Activated effector memory CD4-positive, alpha-beta T cell treated with anti-CD3 and anti-CD28 coated beads, Interleukin-2, amount 50 U/mL, for 16 hours (primary cell): ENCODE data around the gene RABL2A.
"Not testable (repeated sequence)": the region's sequence is repeated elsewhere in the genome, so short reads cannot be mapped to it uniquely, and the experiment has no call there.

Experiments
- DNase-seq: peaks from one replicate; pipeline ENCODE4 v3.0.0-alpha.2; 2020

RABL2A gene

GRCh38 chr2:113690871-113691270, 63.8 kb downstream of the RABL2A start:
- not testable (repeated sequence) for DNase-seq
